ENCODE data around the gene PRSS22. TPM values are rescaled to one million over a fixed set of nuclear protein-coding genes. Genes with fewer than 3 reads are reported as not detected.

PRSS22 gene
- total RNA-seq, 1 donor from 2014 or later: 15.3 TPM

DNA sequence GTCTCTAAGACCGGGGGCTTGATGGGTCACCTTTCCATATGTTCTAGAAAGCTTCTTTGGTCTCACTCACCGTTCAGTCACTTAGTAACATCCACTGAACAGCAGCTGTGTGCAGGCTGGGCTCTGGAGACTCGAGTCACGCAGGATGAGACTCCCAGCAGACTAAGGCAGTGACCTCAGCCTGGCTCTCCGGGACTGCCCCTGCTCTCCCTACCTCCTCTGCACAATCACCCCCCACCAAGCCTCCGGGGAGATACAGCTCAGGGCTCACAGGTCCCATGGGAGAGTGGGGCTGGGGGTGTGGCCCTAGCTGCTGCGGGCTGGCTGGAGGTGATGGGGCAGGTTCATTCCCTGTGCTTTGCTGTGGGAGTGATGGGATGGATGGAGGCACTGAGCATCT lies 39.1 kb upstream of the PRSS22 start:
- ATAC-seq: peak in 1 of 2 donors; percentile 7
- Histone ChIP-seq H3K27ac (no peak overlapping the region), H3K9me3 (no peaks in the 10 kb centered on the region), H3K27me3 (ENCODE audit: low read depth) (no peaks in the 10 kb centered on the region), H3K4me3 (no peak overlapping the region), H3K4me1 (no peaks in the 10 kb centered on the region), H3K36me3 (peaks cover 29% of the 10 kb centered on the region)
- no peak for DNase-seq
- intact Hi-C loops (cut with DNase I): no loop called here
- TF ChIP-seq, protein P1, sequence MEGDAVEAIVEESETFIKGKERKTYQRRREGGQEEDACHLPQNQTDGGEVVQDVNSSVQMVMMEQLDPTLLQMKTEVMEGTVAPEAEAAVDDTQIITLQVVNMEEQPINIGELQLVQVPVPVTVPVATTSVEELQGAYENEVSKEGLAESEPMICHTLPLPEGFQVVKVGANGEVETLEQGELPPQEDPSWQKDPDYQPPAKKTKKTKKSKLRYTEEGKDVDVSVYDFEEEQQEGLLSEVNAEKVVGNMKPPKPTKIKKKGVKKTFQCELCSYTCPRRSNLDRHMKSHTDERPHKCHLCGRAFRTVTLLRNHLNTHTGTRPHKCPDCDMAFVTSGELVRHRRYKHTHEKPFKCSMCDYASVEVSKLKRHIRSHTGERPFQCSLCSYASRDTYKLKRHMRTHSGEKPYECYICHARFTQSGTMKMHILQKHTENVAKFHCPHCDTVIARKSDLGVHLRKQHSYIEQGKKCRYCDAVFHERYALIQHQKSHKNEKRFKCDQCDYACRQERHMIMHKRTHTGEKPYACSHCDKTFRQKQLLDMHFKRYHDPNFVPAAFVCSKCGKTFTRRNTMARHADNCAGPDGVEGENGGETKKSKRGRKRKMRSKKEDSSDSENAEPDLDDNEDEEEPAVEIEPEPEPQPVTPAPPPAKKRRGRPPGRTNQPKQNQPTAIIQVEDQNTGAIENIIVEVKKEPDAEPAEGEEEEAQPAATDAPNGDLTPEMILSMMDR (IDR thresholded peaks at IDR 0.05): no peak

DNA sequence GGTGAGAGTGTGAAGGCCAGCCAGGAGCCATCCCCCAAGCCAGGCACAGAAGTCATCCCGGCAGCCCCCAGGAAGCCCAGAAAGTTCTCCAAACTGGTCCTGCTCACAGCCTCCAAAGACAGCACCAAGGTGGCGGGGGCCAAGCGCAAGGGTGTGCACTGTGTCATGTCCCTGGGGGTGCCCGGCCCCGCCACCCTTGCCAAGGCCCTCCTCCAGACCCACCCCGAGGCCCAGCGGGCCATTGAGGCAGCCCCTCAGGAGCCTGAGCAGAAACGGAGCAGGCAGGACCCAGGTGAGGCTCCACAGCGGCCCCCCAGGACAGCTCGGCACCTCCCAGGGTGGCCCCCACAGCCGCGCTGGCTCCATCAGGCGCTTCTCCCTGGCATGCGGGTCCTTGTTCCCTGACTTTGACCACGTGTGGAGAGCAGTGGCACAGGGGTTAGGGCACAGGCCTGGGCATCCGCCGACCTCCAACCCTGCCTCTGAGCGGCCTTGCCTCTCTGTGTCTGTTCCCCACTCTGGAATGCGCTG lies 38.6 kb upstream of the PRSS22 start:
- Histone ChIP-seq H3K4me1 (peaks cover under 1% of the 10 kb centered on the region), H3K4me3 (no peak overlapping the region), H3K27ac (no peak overlapping the region), H3K36me3 (peaks cover 29% of the 10 kb centered on the region), H3K27me3 (ENCODE audit: low read depth) (no peaks in the 10 kb centered on the region), H3K9me3 (no peaks in the 10 kb centered on the region)
- TF ChIP-seq, protein P1 (IDR thresholded peaks at IDR 0.05): no peak
- DNase-seq (peak; percentile 27), ATAC-seq (peak in 1 of 2 donors; percentile 11)
- intact Hi-C loops (cut with DNase I): no loop called here

GRCh38 chr16:2895813-2896212 lies 37.8 kb upstream of the PRSS22 start:
- Histone ChIP-seq H3K4me1 (peaks cover 8% of the 10 kb centered on the region), H3K27me3 (ENCODE audit: low read depth) (no peaks in the 10 kb centered on the region), H3K27ac (no peak overlapping the region), H3K36me3 (peaks cover 29% of the 10 kb centered on the region), H3K9me3 (no peaks in the 10 kb centered on the region), H3K4me3 (no peak overlapping the region)
- TF ChIP-seq, protein P1 (IDR thresholded peaks at IDR 0.05): no peak
- no peak for ATAC-seq
- intact Hi-C loops (cut with DNase I): no loop called here
- DNase-seq: peak; percentile 11

- DNase-seq (no peak), ATAC-seq (no peak)
- Histone ChIP-seq H3K27me3 (ENCODE audit: low read depth) (no peaks in the 10 kb centered on the region), H3K4me3 (no peak overlapping the region), H3K9me3 (no peaks in the 10 kb centered on the region), H3K4me1 (peaks cover 10% of the 10 kb centered on the region), H3K27ac (no peak overlapping the region), H3K36me3 (peaks cover 25% of the 10 kb centered on the region)
- intact Hi-C loops (cut with DNase I): no loop called here
- TF ChIP-seq, protein P1 (IDR thresholded peaks at IDR 0.05): no peak
These were observed 36.3 kb upstream of the PRSS22 start for GRCh38 chr16:2894231-2894630.

DNA sequence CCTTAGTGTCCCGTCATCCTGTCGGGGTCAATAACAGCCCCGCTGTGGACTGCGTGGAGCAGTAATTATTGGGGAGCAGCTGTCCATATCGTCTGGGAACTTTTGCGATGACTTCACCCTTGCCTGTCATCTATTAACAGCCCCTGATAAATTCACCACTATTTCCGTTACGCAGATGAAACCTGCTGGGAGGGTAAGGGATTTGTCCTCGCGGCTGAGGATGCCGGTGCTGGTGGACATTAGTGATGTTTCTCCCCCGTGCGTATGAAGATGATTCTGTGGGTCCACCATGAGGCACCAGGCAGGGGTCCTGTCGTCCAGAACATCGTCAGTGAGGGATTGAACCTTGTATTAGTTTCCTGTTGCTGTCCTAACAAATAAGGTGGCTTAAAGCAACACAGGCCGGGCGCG lies 26.1 kb upstream of the PRSS22 start:
- intact Hi-C loops (cut with DNase I): no loop called here

More for the DNA sequence above, 26.1 kb upstream of the PRSS22 start:
- peaks cover 12% of the 10 kb centered on the region for H3K4me1 ChIP-seq
- DNase-seq (peak; percentile 26), ATAC-seq (no peak)
- no peaks in the 10 kb centered on the region for H3K27me3 ChIP-seq (ENCODE audit: low read depth)
- H3K27ac ChIP-seq: peak overlapping the region; percentile 95
- no peaks in the 10 kb centered on the region for H3K9me3 ChIP-seq
- TF ChIP-seq, protein P1 (IDR thresholded peaks at IDR 0.05): no peak
- H3K4me3 ChIP-seq: peak overlapping the region; percentile 93
- H3K36me3 ChIP-seq: no peaks in the 10 kb centered on the region

Data from lower lobe of right lung (tissue), 2 donors.